ENCODE measurements around the gene RNF213.
"Not testable (repeated sequence)": the region's sequence is repeated elsewhere in the genome, so short reads cannot be mapped to it uniquely, and the experiment has no call there.

The RNF213 gene

DNA sequence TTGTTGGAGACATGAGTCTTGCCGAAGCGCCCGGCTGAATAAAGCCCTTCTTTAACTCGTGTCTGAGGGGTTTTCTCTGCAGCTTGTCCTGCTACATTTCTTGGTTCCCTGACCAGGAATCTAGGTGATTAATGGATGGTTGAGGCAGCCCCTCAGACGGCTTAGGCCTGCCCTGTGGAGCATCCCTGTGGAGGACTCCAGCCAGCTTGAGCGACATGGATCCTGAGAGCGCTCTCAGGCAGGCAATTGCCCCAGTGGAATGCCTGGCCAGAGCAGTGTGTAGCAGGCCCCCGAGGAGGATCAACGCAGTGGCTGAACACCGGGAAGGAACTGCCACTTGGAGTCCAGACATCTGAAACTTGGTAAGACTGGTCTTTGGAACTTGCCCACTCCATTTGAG lies 137.0 kb downstream of the RNF213 start:
- Histone ChIP-seq H3F3A (ENCODE audit: insufficient read depth, low read length) (no peaks in the 10 kb centered on the region), H3K9me3 (replicated peaks; ENCODE audit: insufficient read depth, low read length) (no peaks in the 10 kb centered on the region), H3K9ac (ENCODE audit: low read length) (no peak overlapping the region), H3K27ac (ENCODE audit: low read length) (no peak overlapping the region), H3K4me3 (ENCODE audit: low read length) (no peak overlapping the region), H2AFZ (ENCODE audit: low read length) (no peak overlapping the region), H3K9me2 (replicated peaks; ENCODE audit: insufficient read depth, low read length) (no peaks in the 10 kb centered on the region), H3K4me2 (ENCODE audit: low read depth, low read length) (no peak overlapping the region), H4K20me1 (ENCODE audit: insufficient read depth, low read length) (no peaks in the 10 kb centered on the region), H3K79me2 (ENCODE audit: low read length) (no peaks in the 10 kb centered on the region), H3K36me3 (replicated peaks; ENCODE audit: insufficient read depth, low read length) (peaks cover 3% of the 10 kb centered on the region; the same call in 1 of the 2 replicates), H3K27me3 (replicated peaks; ENCODE audit: insufficient read depth, low read length) (no peaks in the 10 kb centered on the region; the same call in 1 of the 2 replicates), H3K4me1 (ENCODE audit: low read length) (no peaks in the 10 kb centered on the region)
- DNase-seq, result no peak
- TF ChIP-seq EZH2 (optimal IDR thresholded peaks at IDR 0.05; ENCODE audit: low read depth, low read length), result no peak
- TF ChIP-seq, protein P1, sequence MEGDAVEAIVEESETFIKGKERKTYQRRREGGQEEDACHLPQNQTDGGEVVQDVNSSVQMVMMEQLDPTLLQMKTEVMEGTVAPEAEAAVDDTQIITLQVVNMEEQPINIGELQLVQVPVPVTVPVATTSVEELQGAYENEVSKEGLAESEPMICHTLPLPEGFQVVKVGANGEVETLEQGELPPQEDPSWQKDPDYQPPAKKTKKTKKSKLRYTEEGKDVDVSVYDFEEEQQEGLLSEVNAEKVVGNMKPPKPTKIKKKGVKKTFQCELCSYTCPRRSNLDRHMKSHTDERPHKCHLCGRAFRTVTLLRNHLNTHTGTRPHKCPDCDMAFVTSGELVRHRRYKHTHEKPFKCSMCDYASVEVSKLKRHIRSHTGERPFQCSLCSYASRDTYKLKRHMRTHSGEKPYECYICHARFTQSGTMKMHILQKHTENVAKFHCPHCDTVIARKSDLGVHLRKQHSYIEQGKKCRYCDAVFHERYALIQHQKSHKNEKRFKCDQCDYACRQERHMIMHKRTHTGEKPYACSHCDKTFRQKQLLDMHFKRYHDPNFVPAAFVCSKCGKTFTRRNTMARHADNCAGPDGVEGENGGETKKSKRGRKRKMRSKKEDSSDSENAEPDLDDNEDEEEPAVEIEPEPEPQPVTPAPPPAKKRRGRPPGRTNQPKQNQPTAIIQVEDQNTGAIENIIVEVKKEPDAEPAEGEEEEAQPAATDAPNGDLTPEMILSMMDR (IDR thresholded peaks at IDR 0.05; ENCODE audit: low read length), result no peak
- TF ChIP-seq EZH2phosphoT487 (IDR thresholded peaks at IDR 0.05; ENCODE audit: low read length), result no peak

DNA sequence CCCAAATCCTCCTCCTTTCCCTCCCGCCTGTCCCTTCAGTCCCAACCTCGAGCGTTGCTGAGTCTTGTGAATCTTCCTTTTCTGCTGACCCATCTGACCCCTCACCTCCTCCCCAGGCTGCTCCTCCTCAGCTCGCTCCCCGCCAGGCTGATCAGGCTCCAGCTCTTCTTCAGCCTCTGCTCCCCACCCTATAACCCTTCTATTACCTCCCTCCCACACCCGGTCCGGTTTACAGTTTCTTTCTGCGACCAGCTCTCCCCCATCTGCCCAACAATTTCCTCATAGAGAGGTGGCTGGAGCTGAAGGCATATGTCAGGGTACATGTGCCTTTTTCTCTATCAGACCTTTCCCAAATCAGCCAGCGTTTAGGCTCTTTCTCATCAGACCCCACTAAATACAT lies 140.4 kb downstream of the RNF213 start:
- not testable (repeated sequence) for H4K20me1 ChIP-seq (ENCODE audit: insufficient read depth, low read length); H3K9ac ChIP-seq (ENCODE audit: low read length); H3K27me3 ChIP-seq (replicated peaks; ENCODE audit: insufficient read depth, low read length); H3K9me2 ChIP-seq (replicated peaks; ENCODE audit: insufficient read depth, low read length); H3K4me2 ChIP-seq (ENCODE audit: low read depth, low read length); H2AFZ ChIP-seq (ENCODE audit: low read length); H3F3A ChIP-seq (ENCODE audit: insufficient read depth, low read length); H3K9me3 ChIP-seq (replicated peaks; ENCODE audit: insufficient read depth, low read length); H3K4me1 ChIP-seq (ENCODE audit: low read length); H3K4me3 ChIP-seq (ENCODE audit: low read length); DNase-seq; H3K79me2 ChIP-seq (ENCODE audit: low read length); H3K27ac ChIP-seq (ENCODE audit: low read length); H3K36me3 ChIP-seq (replicated peaks; ENCODE audit: insufficient read depth, low read length)

DNA sequence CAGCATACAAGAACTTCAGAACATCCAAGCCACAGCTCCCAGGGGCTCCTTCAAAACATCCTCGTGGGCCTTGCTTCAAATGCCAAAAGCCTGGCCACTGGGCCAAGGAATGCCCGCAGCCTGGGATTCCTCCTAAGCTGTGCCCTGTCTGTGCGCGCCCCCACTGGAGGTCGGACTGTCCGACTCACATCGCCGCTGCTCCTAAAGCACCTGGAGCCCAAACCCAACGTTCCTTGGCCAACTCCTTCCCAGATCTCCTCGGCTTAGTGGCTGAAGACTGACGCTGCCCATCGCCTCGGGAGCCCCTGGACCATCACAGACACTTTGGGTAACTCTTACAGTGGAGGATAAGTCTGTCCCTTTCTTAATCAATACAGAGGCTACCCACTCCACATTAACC lies 141.4 kb downstream of the RNF213 start:
- H3K9ac ChIP-seq (ENCODE audit: low read length); H3F3A ChIP-seq (ENCODE audit: insufficient read depth, low read length): not testable (repeated sequence)

DNA sequence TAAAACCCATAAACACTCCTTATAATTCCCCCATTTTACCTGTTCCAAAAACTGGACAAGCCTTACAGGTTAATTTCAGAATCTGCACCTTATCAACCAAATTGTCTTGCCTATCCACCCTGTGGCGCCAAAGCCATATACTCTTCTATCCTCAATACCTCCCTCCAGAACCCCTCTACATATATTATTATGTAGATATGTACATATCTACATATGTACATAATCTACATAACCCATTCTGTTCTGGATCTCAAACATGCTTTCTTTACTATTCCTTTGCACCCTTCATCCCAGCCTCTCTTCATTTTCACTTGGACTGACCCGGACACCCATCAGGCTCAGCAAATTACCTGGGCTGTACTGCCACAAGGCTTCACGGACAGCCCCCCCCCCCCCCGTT lies 142.3 kb downstream of the RNF213 start:
- Histone ChIP-seq H3K27ac (ENCODE audit: low read length) (no peak overlapping the region), H3K4me1 (ENCODE audit: low read length) (no peaks in the 10 kb centered on the region), H3K36me3 (replicated peaks; ENCODE audit: insufficient read depth, low read length) (no peaks in the 10 kb centered on the region), H3K4me2 (ENCODE audit: low read depth, low read length) (no peak overlapping the region), H3K4me3 (ENCODE audit: low read length) (no peak overlapping the region), H3K9me2 (replicated peaks; ENCODE audit: insufficient read depth, low read length) (no peaks in the 10 kb centered on the region), H4K20me1 (ENCODE audit: insufficient read depth, low read length) (no peaks in the 10 kb centered on the region), H3K9ac (ENCODE audit: low read length) (no peak overlapping the region), H3K79me2 (ENCODE audit: low read length) (no peaks in the 10 kb centered on the region), H3K9me3 (replicated peaks; ENCODE audit: insufficient read depth, low read length) (no peaks in the 10 kb centered on the region), H2AFZ (ENCODE audit: low read length) (no peak overlapping the region), H3K27me3 (replicated peaks; ENCODE audit: insufficient read depth, low read length) (peaks cover 12% of the 10 kb centered on the region; the same call in 1 of the 2 replicates), H3F3A (ENCODE audit: insufficient read depth, low read length) (no peaks in the 10 kb centered on the region)
- DNase-seq, result no peak
- TF ChIP-seq EZH2 (optimal IDR thresholded peaks at IDR 0.05; ENCODE audit: low read depth, low read length), result no peak
- TF ChIP-seq EZH2phosphoT487 (IDR thresholded peaks at IDR 0.05; ENCODE audit: low read length), result no peak
- TF ChIP-seq, protein P1 (IDR thresholded peaks at IDR 0.05; ENCODE audit: low read length), result no peak

More for the DNA sequence above, 141.4 kb downstream of the RNF213 start:
- not testable (repeated sequence) for H3K9me3 ChIP-seq (replicated peaks; ENCODE audit: insufficient read depth, low read length); DNase-seq; H3K9me2 ChIP-seq (replicated peaks; ENCODE audit: insufficient read depth, low read length); H3K27ac ChIP-seq (ENCODE audit: low read length); H4K20me1 ChIP-seq (ENCODE audit: insufficient read depth, low read length); H3K4me1 ChIP-seq (ENCODE audit: low read length); H3K4me3 ChIP-seq (ENCODE audit: low read length); H3K79me2 ChIP-seq (ENCODE audit: low read length); H3K36me3 ChIP-seq (replicated peaks; ENCODE audit: insufficient read depth, low read length); H3K4me2 ChIP-seq (ENCODE audit: low read depth, low read length); H2AFZ ChIP-seq (ENCODE audit: low read length)
- H3K27me3 ChIP-seq (replicated peaks; ENCODE audit: insufficient read depth, low read length), result peaks cover 12% of the 10 kb centered on the region; the same call in 1 of the 2 replicates
